WERI-Rb-1 (cell line): ENCODE results near the gene TMEM179B.
"Not testable (repeated sequence)": the region's sequence is repeated elsewhere in the genome, so short reads cannot be mapped to it uniquely, and the experiment has no call there.

Source experiments
- DNase-seq: peaks from one replicate; pipeline ENCODE4 v3.0.0-alpha.2; 2020
- H3K27ac ChIP-seq: fragments of 250-450 bp; sonication (Bioruptor Pico); 2 replicates; pipeline ENCODE4 v1.5.1; 2020; ENCODE audit warnings: mild to moderate bottlenecking, moderate library complexity
- H3K27me3 ChIP-seq: fragments of 250-450 bp; sonication (Bioruptor Pico); 2 replicates; pipeline ENCODE4 v1.5.1; 2021; ENCODE audit warnings: mild to moderate bottlenecking, low read depth, moderate library complexity; ENCODE audit not compliant: insufficient read depth, severe bottlenecking
- H3K36me3 ChIP-seq: fragments of 250-450 bp; sonication (Bioruptor Pico); 2 replicates; pipeline ENCODE4 v1.5.1; 2020; ENCODE audit warnings: mild to moderate bottlenecking, moderate library complexity
- H3K4me3 ChIP-seq: 2 replicates; pipeline ENCODE4 v1.5.1; 2011; ENCODE audit warnings: low read depth, mild to moderate bottlenecking, control low read depth, low read length
- H3K9me3 ChIP-seq: fragments of 250-450 bp; sonication (Bioruptor Pico); 2 replicates; pipeline ENCODE4 v1.5.1; 2021; ENCODE audit warnings: mild to moderate bottlenecking, moderate library complexity; ENCODE audit not compliant: severe bottlenecking
- CTCF ChIP-seq: IDR thresholded peaks from 2 replicates; pipeline ENCODE4 v1.5.1; 2011; ENCODE audit warnings: low read depth, mild to moderate bottlenecking, control low read depth, inconsistent platforms, low read length

TMEM179B gene

GRCh38 chr11:62753736-62754603 lies 33.2 kb upstream of the TMEM179B start, which contains the start of gene ZBTB3:
Gene ZBTB3 (minus strand): TSS chr11:62754160. CDS start chr11:62753664, 496 bp downstream.
- H3K36me3 ChIP-seq, result peaks cover 20% of the 10 kb centered on the region
- H3K9me3 ChIP-seq, result no peaks in the 10 kb centered on the region
- peak; percentile 98 for DNase-seq
- no peaks in the 10 kb centered on the region for H3K27me3 ChIP-seq
- H3K4me3 ChIP-seq, result peak within 1 kb of the TSS; percentile 77
- no peak for TF ChIP-seq CTCF
- peak within 1 kb of the TSS; percentile 84 for H3K27ac ChIP-seq

- no peak for TF ChIP-seq CTCF
- no peak overlapping the region for H3K27ac ChIP-seq
- peaks cover 14% of the 10 kb centered on the region for H3K36me3 ChIP-seq
- H3K4me3 ChIP-seq, result no peak overlapping the region
- no peaks in the 10 kb centered on the region for H3K27me3 ChIP-seq
- no peak for DNase-seq
- H3K9me3 ChIP-seq, result no peaks in the 10 kb centered on the region
Observed at GRCh38 chr11:62755086-62755615, 32.1 kb upstream of the TMEM179B start.

- DNase-seq, result no peak
- Histone ChIP-seq H3K4me3 (no peak overlapping the region), H3K36me3 (peaks cover 6% of the 10 kb centered on the region), H3K9me3 (no peaks in the 10 kb centered on the region), H3K27me3 (no peaks in the 10 kb centered on the region), H3K27ac (no peak overlapping the region)
- no peak for TF ChIP-seq CTCF
Observed at GRCh38 chr11:62757846-62758788, 29.1 kb upstream of the TMEM179B start.

GRCh38 chr11:62760867-62761227 lies 26.4 kb upstream of the TMEM179B start:
- Histone ChIP-seq H3K27ac (peak overlapping the region; percentile 74), H3K4me3 (peak overlapping the region; percentile 58)
- not testable (repeated sequence) for H3K36me3 ChIP-seq, H3K9me3 ChIP-seq, H3K27me3 ChIP-seq
- peak; percentile 39 for DNase-seq

DNA sequence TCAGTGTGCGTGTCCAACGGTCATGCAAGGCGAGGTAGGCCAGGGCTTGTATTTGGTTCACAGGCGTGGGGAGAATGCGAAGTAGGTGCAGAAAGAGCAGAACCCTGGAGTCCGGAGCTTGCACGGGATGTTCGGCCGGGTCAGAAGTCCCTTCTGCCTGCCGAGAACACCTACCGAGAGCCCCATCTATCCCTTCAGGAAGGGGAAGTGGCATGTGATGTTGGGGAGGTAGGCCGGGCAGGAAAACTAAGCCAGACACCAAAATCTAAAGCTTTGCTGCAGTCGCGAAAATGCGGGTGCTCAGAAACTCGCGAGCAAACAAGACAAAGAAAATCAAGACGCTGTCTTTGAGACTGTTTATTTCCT lies 16.4 kb upstream of the TMEM179B start:
- peak; percentile 26 for DNase-seq
- Histone ChIP-seq H3K9me3 (no peaks in the 10 kb centered on the region), H3K27ac (peak overlapping the region; percentile 92), H3K36me3 (peaks cover 33% of the 10 kb centered on the region), H3K4me3 (peak overlapping the region; percentile 70), H3K27me3 (no peaks in the 10 kb centered on the region)
- no peak for TF ChIP-seq CTCF
